ENCODE measurements around the gene MMP15.

DNA sequence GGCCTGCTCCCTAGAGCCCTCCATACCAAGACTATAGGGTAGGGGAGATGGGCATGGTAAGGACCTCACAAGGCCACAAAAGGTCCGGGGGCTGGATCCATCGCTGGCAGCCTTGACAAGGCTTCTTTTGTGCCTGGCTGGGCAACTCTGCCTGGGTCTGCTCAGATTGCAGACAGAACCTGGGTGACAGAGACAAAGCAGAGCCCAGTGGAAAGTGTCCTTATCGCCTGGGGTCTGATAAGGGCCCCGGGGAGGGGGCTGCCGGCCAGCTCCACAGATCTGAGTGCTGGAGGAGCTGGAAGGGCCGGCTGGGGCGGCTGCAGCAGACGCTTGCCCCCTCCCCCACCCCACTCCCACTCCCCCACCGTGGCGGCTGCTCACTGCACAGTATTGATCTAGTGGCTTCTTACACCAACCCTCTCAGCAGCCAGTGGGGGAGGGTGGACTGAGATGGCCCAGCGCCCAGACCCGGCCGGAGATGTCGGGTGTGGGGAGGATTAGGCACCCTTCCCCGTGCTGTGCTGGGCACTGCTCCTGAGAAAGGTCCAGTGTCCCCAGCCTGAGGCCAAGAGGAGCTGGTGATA, 7.2 kb downstream of the MMP15 start:
- TF ChIP-seq, protein P1, sequence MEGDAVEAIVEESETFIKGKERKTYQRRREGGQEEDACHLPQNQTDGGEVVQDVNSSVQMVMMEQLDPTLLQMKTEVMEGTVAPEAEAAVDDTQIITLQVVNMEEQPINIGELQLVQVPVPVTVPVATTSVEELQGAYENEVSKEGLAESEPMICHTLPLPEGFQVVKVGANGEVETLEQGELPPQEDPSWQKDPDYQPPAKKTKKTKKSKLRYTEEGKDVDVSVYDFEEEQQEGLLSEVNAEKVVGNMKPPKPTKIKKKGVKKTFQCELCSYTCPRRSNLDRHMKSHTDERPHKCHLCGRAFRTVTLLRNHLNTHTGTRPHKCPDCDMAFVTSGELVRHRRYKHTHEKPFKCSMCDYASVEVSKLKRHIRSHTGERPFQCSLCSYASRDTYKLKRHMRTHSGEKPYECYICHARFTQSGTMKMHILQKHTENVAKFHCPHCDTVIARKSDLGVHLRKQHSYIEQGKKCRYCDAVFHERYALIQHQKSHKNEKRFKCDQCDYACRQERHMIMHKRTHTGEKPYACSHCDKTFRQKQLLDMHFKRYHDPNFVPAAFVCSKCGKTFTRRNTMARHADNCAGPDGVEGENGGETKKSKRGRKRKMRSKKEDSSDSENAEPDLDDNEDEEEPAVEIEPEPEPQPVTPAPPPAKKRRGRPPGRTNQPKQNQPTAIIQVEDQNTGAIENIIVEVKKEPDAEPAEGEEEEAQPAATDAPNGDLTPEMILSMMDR (conservative IDR thresholded peaks at IDR 0.05; ENCODE audit: low read depth, low read length), result no peak
- no peak for TF ChIP-seq EZH2 (IDR thresholded peaks at IDR 0.05; ENCODE audit: borderline replicate concordance, low read depth, low read length, poor library complexity, severe bottlenecking)
